SK-N-SH (cell line): ENCODE measurements around the gene GDPGP1. TPM values are rescaled to one million over a fixed set of nuclear protein-coding genes. Genes with fewer than 3 reads are reported as not detected.

Experiments used
- CTCF ChIA-PET: fragments of 300-600, 350-600 bp; formaldehyde crosslinking; extraction: SDS; loops from one replicate; lab custom pipeline; 2021; lab: Yijun Ruan, JAX
- POLR2A ChIA-PET: fragments of 350-600 bp; sonication (Branson Sonifier 250); formaldehyde crosslinking; extraction: SDS; loops from one replicate; lab custom pipeline; 2020; ENCODE audit warnings: antibody characterized with exemption, inconsistent platforms; lab: Yijun Ruan, JAX
- DNase-seq: peaks from one replicate; pipeline ENCODE4 v3.0.0; 2012
- H2AFZ ChIP-seq: fragments of 200-600 bp; sonication (generic); 2 replicates; pipeline ENCODE4 v1.8.1; 2016; ENCODE audit warnings: antibody characterized with exemption, mild to moderate bottlenecking, low read depth
- H3F3A ChIP-seq: fragments of 200-600 bp; sonication (generic); replicated peaks from 2 replicates; pipeline ENCODE3; 2016; ENCODE audit warnings: antibody characterized with exemption, mild to moderate bottlenecking; ENCODE audit not compliant: insufficient read depth
- H3K27ac ChIP-seq, 2 experiments: fragments of 200-500 bp in 1 of 2; fragments of 200-600 bp in 1 of 2; sonication (Bioruptor generic) in 1 of 2; sonication (generic), shearing (Covaris generic) in 1 of 2; 2 replicates each; pipeline versions ENCODE4 v1.5.1 to v1.6.1; 2014 to 2016; ENCODE audit warnings: low read depth in 2 of 2, inconsistent platforms in 1 of 2, low read length in 1 of 2, mild to moderate bottlenecking in 1 of 2, mixed read lengths in 1 of 2
- H3K27me3 ChIP-seq: fragments of 200-600 bp; sonication (generic), shearing (Covaris generic); 2 replicates; pipeline ENCODE4 v1.6.1; 2016; ENCODE audit warnings: mixed run types; ENCODE audit not compliant: insufficient read depth
- H3K36me3 ChIP-seq, 2 experiments: fragments of 200-500 bp in 1 of 2; fragments of 200-600 bp in 1 of 2; sonication (Bioruptor generic) in 1 of 2; sonication (generic) in 1 of 2; replicated peaks in 1 of 2; 2 replicates each; pipeline versions ENCODE3 to v1.5.1; 2014 to 2016; ENCODE audit warnings: low read length in 1 of 2, mild to moderate bottlenecking in 1 of 2; ENCODE audit not compliant: insufficient read depth in 2 of 2, control insufficient read depth in 1 of 2
- H3K4me1 ChIP-seq, 2 experiments: fragments of 200-500 bp in 1 of 2; fragments of 200-600 bp in 1 of 2; sonication (Bioruptor generic) in 1 of 2; sonication (generic), shearing (Covaris generic) in 1 of 2; 2 replicates each; pipeline versions ENCODE4 v1.5.1 to v1.6.1; 2014 to 2016; ENCODE audit warnings: low read depth in 1 of 2, low read length in 1 of 2, mixed run types in 1 of 2; ENCODE audit not compliant: insufficient read depth in 2 of 2, control insufficient read depth in 1 of 2
- H3K4me2 ChIP-seq: fragments of 200-600 bp; sonication (generic), shearing (Covaris generic); 2 replicates; pipeline ENCODE4 v1.6.1; 2017; ENCODE audit warnings: mixed run types
- H3K4me3 ChIP-seq, 2 experiments: fragments of 200-500 bp in 1 of 2; fragments of 200-600 bp in 1 of 2; sonication (Bioruptor generic) in 1 of 2; sonication (generic), shearing (Covaris generic) in 1 of 2; 2 replicates each; pipeline versions ENCODE4 v1.5.1 to v1.8.1; 2014 to 2016; ENCODE audit warnings: low read depth in 2 of 2, inconsistent platforms in 1 of 2, low read length in 1 of 2, mild to moderate bottlenecking in 1 of 2, mixed read lengths in 1 of 2, moderate library complexity in 1 of 2
- H3K79me2 ChIP-seq: fragments of 200-600 bp; sonication (generic); 2 replicates; pipeline ENCODE4 v1.8.1; 2017; ENCODE audit warnings: mild to moderate bottlenecking; ENCODE audit not compliant: insufficient read depth
- H3K9ac ChIP-seq: fragments of 200-600 bp; sonication (generic); 2 replicates; pipeline ENCODE4 v1.6.1; 2017; ENCODE audit warnings: mixed run types
- H3K9me2 ChIP-seq: fragments of 200-600 bp; sonication (generic); 2 replicates; pipeline ENCODE4 v1.6.1; 2017; ENCODE audit warnings: mixed run types
- H3K9me3 ChIP-seq: fragments of 200-600 bp; sonication (generic); 2 replicates; pipeline ENCODE4 v1.6.1; 2017; ENCODE audit warnings: mixed run types, mild to moderate bottlenecking, moderate library complexity
- H4K20me1 ChIP-seq: fragments of 200-600 bp; sonication (generic); 2 replicates; pipeline ENCODE4 v1.6.1; 2017; ENCODE audit warnings: mild to moderate bottlenecking, mixed run types; ENCODE audit not compliant: insufficient read depth
- ELF1 ChIP-seq: IDR thresholded peaks from 2 replicates; pipeline ENCODE4 v1.4.0; 2012
- EP300 ChIP-seq, 2 experiments: IDR thresholded peaks; 2 replicates each; pipeline versions ENCODE4 v1.4.0 to v1.6.1; 2012; ENCODE audit warnings: borderline replicate concordance in 1 of 2, low read depth in 1 of 2, low read length in 1 of 2
- FOXJ3 ChIP-seq: sonication (generic); formaldehyde crosslinking; IDR thresholded peaks from 2 replicates; pipeline ENCODE4 v1.5.1; 2020; ENCODE audit warnings: mild to moderate bottlenecking, missing genetic modification reagents
- FOXM1 ChIP-seq: IDR thresholded peaks from 2 replicates; pipeline ENCODE4 v1.4.0; 2012; ENCODE audit warnings: low read depth, mild to moderate bottlenecking
- GABPA ChIP-seq: IDR thresholded peaks from 2 replicates; pipeline ENCODE4 v1.4.0; 2012; ENCODE audit warnings: low read depth, mild to moderate bottlenecking
- JUND ChIP-seq: IDR thresholded peaks from 2 replicates; pipeline ENCODE4 v1.4.0; 2012
- RCOR1 ChIP-seq: fragments of 150-350 bp; IDR thresholded peaks from 2 replicates; pipeline ENCODE4 v1.6.1; 2017; ENCODE audit warnings: antibody characterized with exemption, low read length
- RFX5 ChIP-seq: IDR thresholded peaks from 2 replicates; pipeline ENCODE4 v1.6.1; 2012; ENCODE audit warnings: mild to moderate bottlenecking, improper control_type of control experiment, low read length
- SMC3 ChIP-seq: IDR thresholded peaks from 2 replicates; pipeline ENCODE4 v1.6.1; 2012; ENCODE audit warnings: low read depth, low read length, improper control_type of control experiment
- YY1 ChIP-seq: IDR thresholded peaks from 2 replicates; pipeline ENCODE4 v1.4.0; 2012; ENCODE audit warnings: low read depth, mild to moderate bottlenecking
- WGBS: methylation state at CpG from one replicate; pipeline ENCODE4 v1.1.6; 2017; ENCODE audit warnings: low lambda C conversion rate; 5-methylcytosine and 5-hydroxymethylcytosine counted together
- polyA plus RNA-seq, 3 experiments: library from polyadenylated mRNA; depleted of rRNA; stranded (reverse); fragments of >200 nt; gene quantifications; 2 replicates each; pipeline ENCODE4 v1.2.3, GENCODE V29; 2012
- TF ChIP-seq, protein P1 (sequence below): IDR thresholded peaks from 2 replicates; pipeline ENCODE4 v1.4.0; 2012; ENCODE audit warnings: low read depth, borderline replicate concordance

GDPGP1 gene
- polyA plus RNA-seq, 1 of the 3 experiments (the other 2 are of a cell fraction), result 2.4 TPM

DNA sequence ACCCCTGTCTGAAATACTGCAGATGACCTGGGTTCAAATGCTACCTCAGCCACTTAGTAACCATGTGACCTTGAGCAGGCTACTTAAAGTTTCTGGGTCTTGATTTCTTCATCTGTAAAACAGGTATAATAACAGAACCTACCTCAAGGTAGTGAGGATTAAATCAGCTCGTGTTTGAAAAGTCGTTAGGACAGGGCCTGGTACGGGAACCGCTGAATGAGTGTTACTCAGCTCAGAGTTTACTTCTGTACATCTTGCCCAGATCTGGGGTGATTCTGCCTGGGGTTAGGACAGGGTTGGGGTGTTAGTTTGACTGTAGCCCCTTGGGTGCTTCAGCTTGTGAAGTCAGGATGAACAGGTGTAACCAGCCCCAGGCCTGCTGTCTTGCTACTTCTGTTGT, 31.1 kb upstream of the GDPGP1 start:
- WGBS, result 96% methylated on average over 4 of the region's 4 CpGs
- Histone ChIP-seq H3F3A (peaks cover 5% of the 10 kb centered on the region), H3K9ac (0 out of 2 replicates have a peak overlapping the region, but pooled peaks have one; percentile 79), H3K4me2 (peak overlapping the region; percentile 100), H4K20me1 (0 out of 2 replicates have a peak, but pooled peaks cover 4% of the 10 kb centered on the region), H2AFZ (no peak overlapping the region), H3K79me2 (peaks cover 45% of the 10 kb centered on the region), H3K9me2 (no peaks in the 10 kb centered on the region), H3K4me3 (peak overlapping the region; percentile 86 to 96), H3K27ac (no peak overlapping the region), H3K4me1 (peaks cover 3 to 50% of the 10 kb centered on the region in 2 experiments; a peak in 2 of 4 replicates), H3K36me3 (peaks cover 0 to 11% of the 10 kb centered on the region in 2 experiments), H3K27me3 (no peaks in the 10 kb centered on the region), H3K9me3 (no peaks in the 10 kb centered on the region)
- ChIA-PET POLR2A (interaction anchor here (0.5 to 4.2 kb wide), 2 partner anchors 11 to 112 kb away, joined by 6 to 35 read pairs; no protein-coding TSS in a partner anchor), CTCF (interaction anchor here (1.4 to 9.0 kb wide), 6 partner anchors 11 to 88 kb away, joined by 3 to 74 read pairs (median 14); partner anchors contain the start of gene CIB1)
- TF ChIP-seq JUND (no peak), YY1 (no peak), FOXM1 (no peak), ELF1 (no peak), SMC3 (no peak)
- TF ChIP-seq, protein P1, sequence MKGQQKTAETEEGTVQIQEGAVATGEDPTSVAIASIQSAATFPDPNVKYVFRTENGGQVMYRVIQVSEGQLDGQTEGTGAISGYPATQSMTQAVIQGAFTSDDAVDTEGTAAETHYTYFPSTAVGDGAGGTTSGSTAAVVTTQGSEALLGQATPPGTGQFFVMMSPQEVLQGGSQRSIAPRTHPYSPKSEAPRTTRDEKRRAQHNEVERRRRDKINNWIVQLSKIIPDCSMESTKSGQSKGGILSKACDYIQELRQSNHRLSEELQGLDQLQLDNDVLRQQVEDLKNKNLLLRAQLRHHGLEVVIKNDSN, result no peak
- DNase-seq, result no peak

DNA sequence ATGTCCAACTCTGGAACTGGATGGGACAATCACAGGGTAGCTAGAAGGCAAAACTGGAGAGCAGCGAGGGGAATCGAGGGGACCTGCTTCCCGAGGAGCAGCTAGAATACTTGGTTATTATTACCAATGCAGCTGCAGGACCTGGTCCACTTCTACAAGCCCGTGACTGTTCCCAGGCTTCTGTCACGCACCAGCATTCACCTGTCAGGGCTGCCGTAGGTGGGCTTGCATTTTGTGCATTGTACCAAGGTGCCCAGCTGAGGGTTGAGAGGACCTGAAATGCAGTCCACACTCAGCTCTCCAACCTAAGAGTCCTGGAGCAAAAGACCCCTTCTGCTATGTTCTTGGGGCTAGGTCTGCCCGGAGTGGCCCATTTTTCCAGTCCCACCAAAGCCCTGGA, 30.5 kb upstream of the GDPGP1 start:
- Histone ChIP-seq H4K20me1 (0 out of 2 replicates have a peak, but pooled peaks cover 4% of the 10 kb centered on the region), H3K79me2 (peaks cover 49% of the 10 kb centered on the region), H3F3A (peaks cover 5% of the 10 kb centered on the region), H3K9me3 (no peaks in the 10 kb centered on the region), H3K27me3 (no peaks in the 10 kb centered on the region), H3K4me1 (peaks cover 3 to 50% of the 10 kb centered on the region in 2 experiments; a peak in 2 of 4 replicates), H3K4me3 (no peak overlapping the region), H3K36me3 (peaks cover 0 to 11% of the 10 kb centered on the region in 2 experiments), H3K27ac (no peak overlapping the region), H3K4me2 (no peak overlapping the region; the same call in 1 of the 2 replicates), H2AFZ (no peak overlapping the region), H3K9me2 (no peaks in the 10 kb centered on the region), H3K9ac (no peak overlapping the region)
- POLR2A ChIA-PET, result interaction anchor here (0.5 to 4.2 kb wide), 2 partner anchors 12 to 111 kb away, joined by 6 to 35 read pairs; no protein-coding TSS in a partner anchor
- DNase-seq, result no peak
- 98% methylated on average over 7 of the region's 7 CpGs for WGBS
- CTCF ChIA-PET, result interaction anchor here (1.0 to 9.0 kb wide), 6 partner anchors 13 to 88 kb away, joined by 3 to 74 read pairs (median 5); partner anchors contain the start of gene CIB1
- TF ChIP-seq YY1 (no peak), FOXJ3 (CRISPR knock-in tag) (no peak), GABPA (no peak), EP300 (IDR thresholded peaks at IDR 0.05; ENCODE audit: borderline replicate concordance in 1 of 2, low read depth in 1 of 2, low read length in 1 of 2) (no peak)

DNA sequence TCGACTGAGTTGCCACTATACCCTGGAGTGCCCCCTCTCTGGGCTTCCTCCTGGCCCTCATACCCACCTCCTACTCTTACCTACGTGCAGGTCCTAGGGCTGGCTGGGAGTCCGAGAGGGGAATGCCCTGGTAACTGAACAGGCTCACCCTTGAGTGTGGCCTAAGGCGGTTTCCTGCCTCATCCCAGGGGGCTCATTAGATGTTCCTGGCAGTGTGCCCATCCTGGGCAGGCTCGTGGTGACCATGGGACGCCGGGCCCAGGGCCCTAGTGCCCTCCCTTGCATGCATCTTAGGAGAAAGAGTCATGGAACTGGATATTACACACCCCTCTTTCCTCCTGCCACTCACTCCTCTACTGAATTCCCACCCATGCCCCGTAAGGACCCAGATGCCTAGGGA, 30.1 kb upstream of the GDPGP1 start:
- Histone ChIP-seq H3K4me3 (no peak overlapping the region), H2AFZ (no peak overlapping the region), H3K27me3 (no peaks in the 10 kb centered on the region), H3K9me2 (no peaks in the 10 kb centered on the region), H3K9ac (no peak overlapping the region), H3K79me2 (peaks cover 49% of the 10 kb centered on the region), H3K4me2 (no peak overlapping the region), H3K27ac (no peak overlapping the region; a peak in 1 of 4 replicates), H3K4me1 (peaks cover 3 to 50% of the 10 kb centered on the region in 2 experiments; a peak in 2 of 4 replicates), H3K9me3 (no peaks in the 10 kb centered on the region), H3F3A (peaks cover 5% of the 10 kb centered on the region), H3K36me3 (peaks cover under 1 to 11% of the 10 kb centered on the region in 2 experiments), H4K20me1 (0 out of 2 replicates have a peak, but pooled peaks cover 4% of the 10 kb centered on the region)
- WGBS, result 77% methylated on average over 4 of the region's 8 CpGs
- ChIA-PET CTCF (interaction anchor here (1.0 to 9.0 kb wide), 4 partner anchors 12 to 60 kb away, joined by 3 to 74 read pairs (median 19); partner anchors contain the start of gene CIB1), POLR2A (interaction anchor here (4.2 kb wide), 1 partner anchor 12 kb away, joined by 35 read pairs; no protein-coding TSS in a partner anchor)
- DNase-seq, result no peak
- TF ChIP-seq RFX5 (no peak), RCOR1 (no peak), SMC3 (no peak)
